ENCODE results near the gene ERC1. TPM values are rescaled to one million over a fixed set of nuclear protein-coding genes. Genes with fewer than 3 reads are reported as not detected.

ERC1 gene
- total and polyA plus RNA-seq, 2 of the 4 experiments (the other 2 are of a cell fraction), result 11.6 to 25.6 TPM

DNA sequence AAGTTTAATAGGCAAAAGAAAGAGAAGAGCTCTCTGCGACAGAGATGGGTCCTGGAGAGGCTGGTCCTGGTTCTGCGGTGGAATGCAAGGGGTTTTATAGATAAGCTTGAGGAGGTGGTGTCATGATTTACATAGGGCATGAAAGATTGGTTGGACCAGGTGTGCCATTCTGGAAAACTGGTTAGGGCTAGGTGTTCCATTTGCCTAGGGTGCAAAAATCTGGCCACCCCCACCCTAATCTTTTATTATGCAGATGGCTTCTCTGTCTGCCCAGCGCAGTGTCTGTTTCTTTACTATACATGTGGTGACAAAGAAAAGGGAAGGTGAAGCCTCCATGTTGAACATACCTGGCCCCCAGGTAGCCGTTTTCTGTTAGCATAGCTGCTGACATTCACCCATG is 65.4 kb downstream of the ERC1 start:
- Histone ChIP-seq H3K4ac (ENCODE audit: low read depth, low read length) (no peak overlapping the region), H3K9me3 (ENCODE audit: control insufficient read depth, insufficient read depth, low read length) (peaks cover 4% of the 10 kb centered on the region; the same call in 1 of the 2 replicates), H3K14ac (replicated peaks; ENCODE audit: low read depth, low read length) (no peak overlapping the region), H2BK5ac (ENCODE audit: low read depth, low read length, poor library complexity, severe bottlenecking) (no peak overlapping the region), H3K4me3 (ENCODE audit: insufficient read depth, low read depth, low read length) (no peak overlapping the region), H2AK9ac (replicated peaks; ENCODE audit: low read depth, low read length, poor library complexity) (no peak overlapping the region), H4K8ac (ENCODE audit: low read depth in 2 of 2, low read length in 2 of 2) (no peak overlapping the region), H2AK5ac (ENCODE audit: low read depth, low read length) (no peak overlapping the region), H4K20me1 (ENCODE audit: insufficient read depth, low read length) (0 out of 2 replicates have a peak, but pooled peaks cover 6% of the 10 kb centered on the region), H3K79me1 (ENCODE audit: low read depth in 1 of 2, low read length in 2 of 2) (peaks cover 24 to 42% of the 10 kb centered on the region in 2 experiments), H2BK20ac (ENCODE audit: low read depth, low read length) (no peak overlapping the region), H3K4me1 (ENCODE audit: control insufficient read depth, insufficient read depth, low read length) (peaks cover 3% of the 10 kb centered on the region; the same call in 1 of the 2 replicates), H3K27me3 (ENCODE audit: control insufficient read depth, insufficient read depth, low read length) (no peaks in the 10 kb centered on the region), H2BK120ac (ENCODE audit: low read depth, low read length) (no peak overlapping the region), H3K36me3 (ENCODE audit: control insufficient read depth, insufficient read depth, low read length) (0 out of 2 replicates have a peak, but pooled peaks cover 2% of the 10 kb centered on the region), H4K91ac (ENCODE audit: insufficient read depth, low read depth, low read length) (no peak overlapping the region), H3K23ac (ENCODE audit: low read depth, low read length) (no peak overlapping the region), H2AFZ (replicated peaks; ENCODE audit: low read length, poor library complexity) (no peak overlapping the region), H3K27ac (ENCODE audit: insufficient read depth, low read length) (no peak overlapping the region), H3K18ac (ENCODE audit: low read depth, low read length) (no peak overlapping the region), H3K4me2 (ENCODE audit: low read depth, low read length) (no peak overlapping the region), H4K5ac (ENCODE audit: low read depth, low read length) (no peak overlapping the region), H3K9ac (ENCODE audit: low read depth, low read length) (no peak overlapping the region), H3K56ac (ENCODE audit: extremely low read depth, insufficient read depth, low read length) (no peak overlapping the region), H3K9me1 (ENCODE audit: insufficient read depth, low read length) (no peaks in the 10 kb centered on the region), H2BK15ac (ENCODE audit: low read depth, low read length) (no peak overlapping the region)
- no TSS peak for BruUV-seq (replicated peaks)
- dilution Hi-C loops (cut with HindIII; ENCODE audit: low sequenced_read_pairs, unreplicated experiment) (no loop called here), intact Hi-C loops (cut with micrococcal nuclease) (no loop called here), in situ Hi-C loops (cut with MboI; ENCODE audit: low sequenced_read_pairs) (no loop called here)
- ChIA-PET POLR2A (ENCODE audit: unreplicated experiment) (no interaction called here), CTCF (no interaction called here)
- DNase-seq, result no peak
- no peak for ATAC-seq (ENCODE audit: low read depth)
- TF ChIP-seq SMC3 (IDR thresholded peaks at IDR 0.05; ENCODE audit: low read depth, low read length) (no peak), NFE2L2 (IDR thresholded peaks at IDR 0.05; ENCODE audit: low read depth, low read length) (no peak), POLR2A (IDR thresholded peaks at IDR 0.05; ENCODE audit: low read depth, low read length) (no peak), MXI1 (IDR thresholded peaks at IDR 0.05; ENCODE audit: borderline replicate concordance, low read depth, low read length) (no peak)
- 80% methylated on average over 2 of the region's 4 CpGs; no CpG with 5 or more reads in 1 of the 2 experiments for WGBS, 2 experiments (ENCODE audit: extremely low coverage in 2 of 2, insufficient read length in 1 of 2)
